Measurements from ENCODE around the gene GCNT1.

DNA sequence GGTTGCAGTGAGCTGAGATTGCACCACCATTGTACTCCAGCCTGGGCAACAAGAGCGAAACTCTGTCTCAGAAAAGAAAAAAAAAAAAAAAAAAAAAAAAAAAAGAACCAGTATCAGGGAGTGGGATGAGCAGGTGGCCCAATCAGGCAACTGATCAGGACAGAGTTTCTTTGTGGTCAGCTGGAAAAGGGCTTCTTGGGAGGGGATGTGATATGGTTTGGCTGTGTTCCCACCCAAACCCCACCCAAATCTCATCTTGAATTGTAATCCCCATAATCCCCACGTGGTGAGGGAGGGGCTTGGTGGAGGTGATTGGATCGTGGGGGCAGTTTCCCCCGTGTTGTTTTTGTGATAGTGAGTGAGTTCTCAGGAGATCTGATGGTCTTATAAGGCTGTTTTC lies 4.7 kb upstream of the GCNT1 start:
- no peak for TF ChIP-seq TCF7L2 (IDR thresholded peaks at IDR 0.05; ENCODE audit: low read depth, low read length)
- TF ChIP-seq, protein P1, sequence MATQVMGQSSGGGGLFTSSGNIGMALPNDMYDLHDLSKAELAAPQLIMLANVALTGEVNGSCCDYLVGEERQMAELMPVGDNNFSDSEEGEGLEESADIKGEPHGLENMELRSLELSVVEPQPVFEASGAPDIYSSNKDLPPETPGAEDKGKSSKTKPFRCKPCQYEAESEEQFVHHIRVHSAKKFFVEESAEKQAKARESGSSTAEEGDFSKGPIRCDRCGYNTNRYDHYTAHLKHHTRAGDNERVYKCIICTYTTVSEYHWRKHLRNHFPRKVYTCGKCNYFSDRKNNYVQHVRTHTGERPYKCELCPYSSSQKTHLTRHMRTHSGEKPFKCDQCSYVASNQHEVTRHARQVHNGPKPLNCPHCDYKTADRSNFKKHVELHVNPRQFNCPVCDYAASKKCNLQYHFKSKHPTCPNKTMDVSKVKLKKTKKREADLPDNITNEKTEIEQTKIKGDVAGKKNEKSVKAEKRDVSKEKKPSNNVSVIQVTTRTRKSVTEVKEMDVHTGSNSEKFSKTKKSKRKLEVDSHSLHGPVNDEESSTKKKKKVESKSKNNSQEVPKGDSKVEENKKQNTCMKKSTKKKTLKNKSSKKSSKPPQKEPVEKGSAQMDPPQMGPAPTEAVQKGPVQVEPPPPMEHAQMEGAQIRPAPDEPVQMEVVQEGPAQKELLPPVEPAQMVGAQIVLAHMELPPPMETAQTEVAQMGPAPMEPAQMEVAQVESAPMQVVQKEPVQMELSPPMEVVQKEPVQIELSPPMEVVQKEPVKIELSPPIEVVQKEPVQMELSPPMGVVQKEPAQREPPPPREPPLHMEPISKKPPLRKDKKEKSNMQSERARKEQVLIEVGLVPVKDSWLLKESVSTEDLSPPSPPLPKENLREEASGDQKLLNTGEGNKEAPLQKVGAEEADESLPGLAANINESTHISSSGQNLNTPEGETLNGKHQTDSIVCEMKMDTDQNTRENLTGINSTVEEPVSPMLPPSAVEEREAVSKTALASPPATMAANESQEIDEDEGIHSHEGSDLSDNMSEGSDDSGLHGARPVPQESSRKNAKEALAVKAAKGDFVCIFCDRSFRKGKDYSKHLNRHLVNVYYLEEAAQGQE (IDR thresholded peaks at IDR 0.05; ENCODE audit: insufficient read depth in 1 of 2, low read depth in 2 of 2, low read length in 1 of 2), result no peak

Measured in Panc1 (cell line).